SK-N-SH treated with all-trans-retinoic acid at 6 μM for 48 hours (cell line): ENCODE data around the gene VPS13A.

ENCODE experiments used
- ARNTL ChIP-seq: fragments of 450-650 bp; formaldehyde crosslinking; IDR thresholded peaks from 2 replicates; pipeline ENCODE4 v1.5.0; 2020; ENCODE audit warnings: low read depth, mild to moderate bottlenecking, moderate library complexity, borderline replicate concordance
- CSDC2 ChIP-seq: fragments of 250-450 bp; sonication (Bioruptor Pico); IDR thresholded peaks from 2 replicates; pipeline ENCODE4 v1.5.0; 2020; ENCODE audit warnings: mild to moderate bottlenecking, moderate library complexity
- ZNF70 ChIP-seq: fragments of 450-650 bp; formaldehyde crosslinking; IDR thresholded peaks from 2 replicates; pipeline ENCODE4 v1.5.0; 2020; ENCODE audit warnings: mild to moderate bottlenecking, moderate library complexity
- TF ChIP-seq, protein P1 (sequence below): fragments of 250-450 bp; sonication (Bioruptor Pico); IDR thresholded peaks from 2 replicates; pipeline ENCODE4 v1.8.0; 2021; ENCODE audit warnings: low read depth, mild to moderate bottlenecking, moderate library complexity, borderline replicate concordance
- TF ChIP-seq, protein P2 (sequence below): fragments of 250-450 bp; sonication (Bioruptor Pico); IDR thresholded peaks from 2 replicates; pipeline ENCODE4 v1.8.0; 2020; ENCODE audit warnings: mild to moderate bottlenecking, moderate library complexity, borderline replicate concordance

DNA sequence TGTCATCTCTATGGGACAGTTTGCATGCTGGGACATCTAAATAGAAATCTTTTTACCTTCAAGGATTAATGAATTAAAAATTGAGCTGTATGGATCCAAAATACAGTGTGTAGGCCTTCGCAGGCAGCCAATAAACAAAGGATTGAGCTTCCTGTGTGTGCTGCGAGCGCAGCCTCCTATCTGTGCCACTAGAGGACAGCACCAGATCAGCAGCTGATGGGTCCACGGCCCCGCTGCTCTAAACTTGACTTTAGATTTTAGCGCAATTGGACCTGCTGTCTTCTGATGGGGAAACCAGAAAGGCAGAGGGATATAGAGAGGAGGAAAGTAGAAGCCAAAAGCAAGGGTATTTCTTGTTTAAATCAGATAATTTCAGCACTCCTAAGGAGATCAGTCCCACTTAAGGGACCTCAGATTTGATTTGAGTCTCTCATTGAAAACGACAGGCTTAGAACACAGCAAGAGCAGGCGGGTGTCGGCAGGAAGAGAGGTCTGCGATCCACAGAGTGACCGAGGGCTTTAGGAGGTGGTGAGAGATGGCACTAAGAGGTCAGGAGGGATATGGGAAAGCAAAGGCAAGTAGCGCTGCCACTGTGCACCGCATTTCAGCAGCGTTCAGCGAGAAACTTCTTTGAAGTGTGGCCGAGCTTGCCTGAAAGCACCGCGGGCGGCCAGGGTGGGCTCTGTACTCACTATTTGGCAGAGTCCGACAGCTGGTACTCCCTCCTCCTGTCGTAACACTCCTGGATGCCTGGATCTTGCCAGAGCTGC lies 256.5 kb downstream of the VPS13A start:
- TF ChIP-seq, protein P1, sequence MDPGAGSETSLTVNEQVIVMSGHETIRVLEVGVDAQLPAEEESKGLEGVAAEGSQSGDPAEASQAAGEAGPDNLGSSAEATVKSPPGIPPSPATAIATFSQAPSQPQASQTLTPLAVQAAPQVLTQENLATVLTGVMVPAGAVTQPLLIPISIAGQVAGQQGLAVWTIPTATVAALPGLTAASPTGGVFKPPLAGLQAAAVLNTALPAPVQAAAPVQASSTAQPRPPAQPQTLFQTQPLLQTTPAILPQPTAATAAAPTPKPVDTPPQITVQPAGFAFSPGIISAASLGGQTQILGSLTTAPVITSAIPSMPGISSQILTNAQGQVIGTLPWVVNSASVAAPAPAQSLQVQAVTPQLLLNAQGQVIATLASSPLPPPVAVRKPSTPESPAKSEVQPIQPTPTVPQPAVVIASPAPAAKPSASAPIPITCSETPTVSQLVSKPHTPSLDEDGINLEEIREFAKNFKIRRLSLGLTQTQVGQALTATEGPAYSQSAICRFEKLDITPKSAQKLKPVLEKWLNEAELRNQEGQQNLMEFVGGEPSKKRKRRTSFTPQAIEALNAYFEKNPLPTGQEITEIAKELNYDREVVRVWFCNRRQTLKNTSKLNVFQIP (CRISPR knock-in tag), result no peak
- no peak for TF ChIP-seq ZNF70
- TF ChIP-seq CSDC2 (CRISPR knock-in tag), result no peak
- TF ChIP-seq, protein P2, sequence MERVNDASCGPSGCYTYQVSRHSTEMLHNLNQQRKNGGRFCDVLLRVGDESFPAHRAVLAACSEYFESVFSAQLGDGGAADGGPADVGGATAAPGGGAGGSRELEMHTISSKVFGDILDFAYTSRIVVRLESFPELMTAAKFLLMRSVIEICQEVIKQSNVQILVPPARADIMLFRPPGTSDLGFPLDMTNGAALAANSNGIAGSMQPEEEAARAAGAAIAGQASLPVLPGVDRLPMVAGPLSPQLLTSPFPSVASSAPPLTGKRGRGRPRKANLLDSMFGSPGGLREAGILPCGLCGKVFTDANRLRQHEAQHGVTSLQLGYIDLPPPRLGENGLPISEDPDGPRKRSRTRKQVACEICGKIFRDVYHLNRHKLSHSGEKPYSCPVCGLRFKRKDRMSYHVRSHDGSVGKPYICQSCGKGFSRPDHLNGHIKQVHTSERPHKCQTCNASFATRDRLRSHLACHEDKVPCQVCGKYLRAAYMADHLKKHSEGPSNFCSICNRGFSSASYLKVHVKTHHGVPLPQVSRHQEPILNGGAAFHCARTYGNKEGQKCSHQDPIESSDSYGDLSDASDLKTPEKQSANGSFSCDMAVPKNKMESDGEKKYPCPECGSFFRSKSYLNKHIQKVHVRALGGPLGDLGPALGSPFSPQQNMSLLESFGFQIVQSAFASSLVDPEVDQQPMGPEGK (CRISPR knock-in tag), result no peak
- TF ChIP-seq ARNTL, result no peak
